ENCODE data around the gene GM2A. TPM values are rescaled to one million over a fixed set of nuclear protein-coding genes. Genes with fewer than 3 reads are reported as not detected.

GM2A gene
- total RNA-seq, 1 experiment from 2014 or later, result 36.2 TPM

DNA sequence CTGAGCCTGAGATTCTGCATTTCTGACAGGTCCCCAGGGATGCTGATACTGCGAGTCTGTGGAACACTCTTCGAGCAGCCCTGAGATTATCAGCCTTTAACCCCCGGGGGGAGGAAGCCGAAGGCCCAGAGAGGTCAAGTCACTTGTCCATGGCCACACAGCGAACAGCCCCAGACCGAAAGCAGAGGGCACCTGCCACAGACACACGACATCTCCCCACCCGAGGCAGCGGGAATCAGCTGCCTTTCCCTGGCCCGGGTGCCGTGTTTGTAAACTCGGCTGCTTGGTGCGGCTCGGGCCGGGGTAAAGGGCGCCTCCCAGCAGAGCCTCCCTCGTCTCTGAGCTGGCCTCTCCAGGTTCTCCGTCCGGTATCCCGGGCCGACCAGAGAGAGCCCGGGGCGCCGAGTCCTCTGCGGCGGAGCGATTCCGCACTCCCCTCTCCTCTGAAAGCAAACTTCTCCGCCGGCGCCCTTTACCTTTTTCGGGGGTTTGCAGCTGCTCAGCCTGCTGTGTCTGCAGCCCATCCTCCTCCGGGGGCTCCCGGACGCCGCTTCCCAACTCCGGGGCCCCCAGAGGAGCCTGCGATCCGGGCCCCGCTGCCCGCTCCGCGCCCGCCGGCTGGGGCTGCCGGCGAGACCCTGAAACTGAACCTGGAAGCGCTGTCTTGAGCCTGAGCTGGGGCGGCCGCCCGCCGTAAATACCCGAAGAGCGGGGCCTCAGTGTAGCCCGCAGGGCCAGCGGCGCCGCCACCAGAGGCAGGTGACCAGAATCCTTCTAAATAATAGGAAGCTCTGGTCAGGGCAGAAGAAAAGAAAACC is 29.3 kb upstream of the GM2A start, which contains the start of gene CCDC69:
TSS of gene CCDC69 (minus strand) at position 646 of the 818 bp plus-strand sequence. CDS start at position 524, 122 bp downstream.
- peak; percentile 79 for DNase-seq (ENCODE audit: low spot score)
- Mint-ChIP-seq H3K36me3 (no peaks in the 10 kb centered on the region), H3K27me3 (ENCODE audit: low read depth) (no peaks in the 10 kb centered on the region; the same call in 1 of the 2 replicates), H3K4me3 (peak within 1 kb of the TSS; percentile 78), H3K27ac (no peak within 1 kb of the TSS), H3K9me3 (0 out of 2 replicates have a peak, but pooled peaks cover 4% of the 10 kb centered on the region), H3K4me1 (peaks cover 25% of the 10 kb centered on the region)
- ATAC-seq, result peak; percentile 91
- CTCF ChIA-PET, result interaction anchor here (0.5 to 3.2 kb wide), 23 partner anchors 10 to 224 kb away, joined by 3 to 41 read pairs (median 5); partner anchors contain the start of genes GM2A and SLC36A1
- POLR2A ChIA-PET, result interaction anchor here (0.7 to 2.1 kb wide), 7 partner anchors 10 to 109 kb away, joined by 3 to 22 read pairs (median 5); partner anchors contain the start of genes ANXA6 and GM2A
- TF ChIP-seq TCF7 (CRISPR knock-in tag; IDR thresholded peaks at IDR 0.05; ENCODE audit: low read depth), result no peak
- TF ChIP-seq, protein P1, sequence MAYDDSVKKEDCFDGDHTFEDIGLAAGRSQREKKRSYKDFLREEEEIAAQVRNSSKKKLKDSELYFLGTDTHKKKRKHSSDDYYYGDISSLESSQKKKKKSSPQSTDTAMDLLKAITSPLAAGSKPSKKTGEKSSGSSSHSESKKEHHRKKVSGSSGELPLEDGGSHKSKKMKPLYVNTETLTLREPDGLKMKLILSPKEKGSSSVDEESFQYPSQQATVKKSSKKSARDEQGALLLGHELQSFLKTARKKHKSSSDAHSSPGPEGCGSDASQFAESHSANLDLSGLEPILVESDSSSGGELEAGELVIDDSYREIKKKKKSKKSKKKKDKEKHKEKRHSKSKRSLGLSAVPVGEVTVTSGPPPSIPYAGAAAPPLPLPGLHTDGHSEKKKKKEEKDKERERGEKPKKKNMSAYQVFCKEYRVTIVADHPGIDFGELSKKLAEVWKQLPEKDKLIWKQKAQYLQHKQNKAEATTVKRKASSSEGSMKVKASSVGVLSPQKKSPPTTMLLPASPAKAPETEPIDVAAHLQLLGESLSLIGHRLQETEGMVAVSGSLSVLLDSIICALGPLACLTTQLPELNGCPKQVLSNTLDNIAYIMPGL (CRISPR knock-in tag; IDR thresholded peaks at IDR 0.05), result peak; percentile 74; the same call in 1 of the 2 replicates
- no peak for TF ChIP-seq CREM (CRISPR knock-in tag; IDR thresholded peaks at IDR 0.05)
- no peak for TF ChIP-seq CREB1 (CRISPR knock-in tag; IDR thresholded peaks at IDR 0.05)
- TF ChIP-seq, protein P2, sequence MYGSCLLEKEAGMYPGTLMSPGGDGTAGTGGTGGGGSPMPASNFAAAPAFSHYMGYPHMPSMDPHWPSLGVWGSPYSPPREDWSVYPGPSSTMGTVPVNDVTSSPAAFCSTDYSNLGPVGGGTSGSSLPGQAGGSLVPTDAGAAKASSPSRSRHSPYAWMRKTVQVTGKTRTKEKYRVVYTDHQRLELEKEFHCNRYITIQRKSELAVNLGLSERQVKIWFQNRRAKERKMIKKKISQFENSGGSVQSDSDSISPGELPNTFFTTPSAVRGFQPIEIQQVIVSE (CRISPR knock-in tag; IDR thresholded peaks at IDR 0.05; ENCODE audit: borderline replicate concordance), result no peak
- TF ChIP-seq, protein P3, sequence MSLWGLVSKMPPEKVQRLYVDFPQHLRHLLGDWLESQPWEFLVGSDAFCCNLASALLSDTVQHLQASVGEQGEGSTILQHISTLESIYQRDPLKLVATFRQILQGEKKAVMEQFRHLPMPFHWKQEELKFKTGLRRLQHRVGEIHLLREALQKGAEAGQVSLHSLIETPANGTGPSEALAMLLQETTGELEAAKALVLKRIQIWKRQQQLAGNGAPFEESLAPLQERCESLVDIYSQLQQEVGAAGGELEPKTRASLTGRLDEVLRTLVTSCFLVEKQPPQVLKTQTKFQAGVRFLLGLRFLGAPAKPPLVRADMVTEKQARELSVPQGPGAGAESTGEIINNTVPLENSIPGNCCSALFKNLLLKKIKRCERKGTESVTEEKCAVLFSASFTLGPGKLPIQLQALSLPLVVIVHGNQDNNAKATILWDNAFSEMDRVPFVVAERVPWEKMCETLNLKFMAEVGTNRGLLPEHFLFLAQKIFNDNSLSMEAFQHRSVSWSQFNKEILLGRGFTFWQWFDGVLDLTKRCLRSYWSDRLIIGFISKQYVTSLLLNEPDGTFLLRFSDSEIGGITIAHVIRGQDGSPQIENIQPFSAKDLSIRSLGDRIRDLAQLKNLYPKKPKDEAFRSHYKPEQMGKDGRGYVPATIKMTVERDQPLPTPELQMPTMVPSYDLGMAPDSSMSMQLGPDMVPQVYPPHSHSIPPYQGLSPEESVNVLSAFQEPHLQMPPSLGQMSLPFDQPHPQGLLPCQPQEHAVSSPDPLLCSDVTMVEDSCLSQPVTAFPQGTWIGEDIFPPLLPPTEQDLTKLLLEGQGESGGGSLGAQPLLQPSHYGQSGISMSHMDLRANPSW (CRISPR knock-in tag; conservative IDR thresholded peaks at IDR 0.05; ENCODE audit: low read depth), result no peak
- TF ChIP-seq ZBTB21 (CRISPR knock-in tag; IDR thresholded peaks at IDR 0.05; ENCODE audit: borderline replicate concordance), result no peak
- no peak for TF ChIP-seq NFE2L1 (CRISPR knock-in tag; IDR thresholded peaks at IDR 0.05)
- no peak for TF ChIP-seq IRF2 (CRISPR knock-in tag; IDR thresholded peaks at IDR 0.05; ENCODE audit: borderline replicate concordance, low read depth)
- TF ChIP-seq ARID4B (CRISPR knock-in tag; IDR thresholded peaks at IDR 0.05; ENCODE audit: borderline replicate concordance), result no peak
- 0 out of 2 replicates have a peak, but pooled peaks have one; percentile 20 for TF ChIP-seq RELA (CRISPR knock-in tag; IDR thresholded peaks at IDR 0.05; ENCODE audit: borderline replicate concordance)
- TF ChIP-seq MYBL2 (CRISPR knock-in tag; IDR thresholded peaks at IDR 0.05), result peak; percentile 12; the same call in 1 of the 2 replicates
- peak; percentile 29; the same call in 1 of the 2 replicates for TF ChIP-seq USF1 (CRISPR knock-in tag; IDR thresholded peaks at IDR 0.05)
- TF ChIP-seq RORB (CRISPR knock-in tag; IDR thresholded peaks at IDR 0.05), result no peak
- TF ChIP-seq, protein P4, sequence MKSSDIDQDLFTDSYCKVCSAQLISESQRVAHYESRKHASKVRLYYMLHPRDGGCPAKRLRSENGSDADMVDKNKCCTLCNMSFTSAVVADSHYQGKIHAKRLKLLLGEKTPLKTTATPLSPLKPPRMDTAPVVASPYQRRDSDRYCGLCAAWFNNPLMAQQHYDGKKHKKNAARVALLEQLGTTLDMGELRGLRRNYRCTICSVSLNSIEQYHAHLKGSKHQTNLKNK (CRISPR knock-in tag; IDR thresholded peaks at IDR 0.05), result no peak
- TF ChIP-seq KAT7 (CRISPR knock-in tag; IDR thresholded peaks at IDR 0.05; ENCODE audit: borderline replicate concordance), result peak; percentile 64; the same call in 1 of the 2 replicates
- no peak for TF ChIP-seq ZNF281 (CRISPR knock-in tag; IDR thresholded peaks at IDR 0.05)
- TF ChIP-seq PREB (CRISPR knock-in tag; IDR thresholded peaks at IDR 0.05; ENCODE audit: borderline replicate concordance), result no peak
- 0 out of 2 replicates have a peak, but pooled peaks have one; percentile 20 for TF ChIP-seq ESRRA (CRISPR knock-in tag; IDR thresholded peaks at IDR 0.05; ENCODE audit: borderline replicate concordance)
